ENCODE measurements around the gene COPS7B. TPM values are rescaled to one million over a fixed set of nuclear protein-coding genes. Genes with fewer than 3 reads are reported as not detected.
"Not testable (repeated sequence)": the region's sequence is repeated elsewhere in the genome, so short reads cannot be mapped to it uniquely, and the experiment has no call there.

COPS7B gene
- 62.1 and 66.0 TPM in 2 replicates for total RNA-seq

DNA sequence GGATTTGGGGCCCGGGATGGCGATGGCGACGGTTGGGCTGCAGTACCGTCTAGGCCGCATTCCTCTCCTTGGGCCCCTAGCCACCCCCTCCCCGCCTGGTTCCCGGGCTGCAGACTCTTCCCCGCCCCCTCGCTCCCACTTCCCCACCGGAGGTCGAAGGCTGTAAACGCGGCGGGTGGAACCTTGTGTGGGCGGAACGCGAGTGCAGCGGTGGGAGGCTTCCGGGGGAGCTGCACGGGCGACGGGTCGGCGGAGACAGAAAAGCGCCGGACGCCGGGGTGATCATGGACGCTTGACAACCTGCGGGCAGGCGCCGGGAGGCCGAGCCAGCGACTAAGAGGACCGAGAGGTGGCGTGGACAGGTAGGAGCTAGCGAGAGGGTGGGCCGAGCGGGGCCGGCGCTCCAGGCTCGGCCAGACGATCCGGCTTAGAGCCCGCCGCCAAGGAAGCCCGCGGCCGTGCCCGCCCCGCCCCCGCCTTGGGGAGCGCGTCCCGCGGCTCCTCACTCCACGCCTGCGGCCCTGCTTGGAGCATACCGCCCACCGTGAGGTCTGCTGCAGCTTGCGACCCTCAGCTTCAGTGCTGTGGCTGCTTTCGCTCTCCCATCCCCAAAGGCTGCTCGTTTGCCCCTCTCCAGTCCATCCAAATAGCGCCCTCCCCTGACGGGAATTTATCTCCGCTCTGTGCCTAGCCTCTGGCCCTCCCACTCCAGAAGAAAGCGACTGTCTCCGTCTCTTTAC lies at the start of gene COPS7B:
Gene COPS7B, plus strand, starts transcription at position 269 of the 740 bp plus-strand sequence. CDS start 2,126 bp downstream, outside the sequence.
- peaks cover 29% of the 10 kb centered on the region for H3K36me3 Mint-ChIP-seq (ENCODE audit: low read depth)
- no peaks in the 10 kb centered on the region for H3K27me3 Mint-ChIP-seq (ENCODE audit: low read depth)
- peak; percentile 79 for DNase-seq (ENCODE audit: low spot score)
- intact Hi-C loops (cut with micrococcal nuclease) = no loop called here
- H3K9me3 Mint-ChIP-seq = no peaks in the 10 kb centered on the region
- peak within 1 kb of the TSS; percentile 97 for H3K4me3 Mint-ChIP-seq (ENCODE audit: low read depth)
- H3K4me1 Mint-ChIP-seq (ENCODE audit: low read depth) = peaks cover 42% of the 10 kb centered on the region
- peak within 1 kb of the TSS; percentile 83 for H3K27ac Mint-ChIP-seq

DNA sequence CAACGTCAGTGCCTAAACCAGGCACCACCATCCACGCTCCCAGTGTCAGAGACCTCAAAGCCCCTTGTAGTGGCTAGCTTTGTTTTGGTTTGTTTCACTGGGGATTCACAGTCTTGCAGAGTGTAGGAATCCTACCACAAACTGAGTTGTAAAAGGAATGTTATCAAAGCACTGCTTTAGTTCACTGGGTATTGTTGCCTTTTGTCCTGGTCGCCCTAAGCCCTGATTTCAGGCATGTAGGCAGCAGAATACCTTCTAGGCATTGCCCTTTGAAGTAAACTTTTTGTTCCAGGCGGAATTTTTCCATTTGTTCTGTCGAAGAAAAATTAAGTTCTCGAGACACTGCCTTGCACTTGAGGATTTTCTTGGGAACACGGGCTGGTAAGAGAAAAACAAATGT lies 48.5 kb upstream of the COPS7B start:
- H3K4me3 Mint-ChIP-seq (ENCODE audit: low read depth) = no peak overlapping the region
- H3K27me3 Mint-ChIP-seq (ENCODE audit: low read depth) = no peaks in the 10 kb centered on the region
- H3K27ac Mint-ChIP-seq = no peak overlapping the region
- peaks cover 20% of the 10 kb centered on the region for H3K36me3 Mint-ChIP-seq (ENCODE audit: low read depth)
- intact Hi-C loops (cut with micrococcal nuclease) = no loop called here
- H3K9me3 Mint-ChIP-seq = no peaks in the 10 kb centered on the region
- DNase-seq (ENCODE audit: low spot score) = no peak
- no peaks in the 10 kb centered on the region for H3K4me1 Mint-ChIP-seq (ENCODE audit: low read depth)

DNA sequence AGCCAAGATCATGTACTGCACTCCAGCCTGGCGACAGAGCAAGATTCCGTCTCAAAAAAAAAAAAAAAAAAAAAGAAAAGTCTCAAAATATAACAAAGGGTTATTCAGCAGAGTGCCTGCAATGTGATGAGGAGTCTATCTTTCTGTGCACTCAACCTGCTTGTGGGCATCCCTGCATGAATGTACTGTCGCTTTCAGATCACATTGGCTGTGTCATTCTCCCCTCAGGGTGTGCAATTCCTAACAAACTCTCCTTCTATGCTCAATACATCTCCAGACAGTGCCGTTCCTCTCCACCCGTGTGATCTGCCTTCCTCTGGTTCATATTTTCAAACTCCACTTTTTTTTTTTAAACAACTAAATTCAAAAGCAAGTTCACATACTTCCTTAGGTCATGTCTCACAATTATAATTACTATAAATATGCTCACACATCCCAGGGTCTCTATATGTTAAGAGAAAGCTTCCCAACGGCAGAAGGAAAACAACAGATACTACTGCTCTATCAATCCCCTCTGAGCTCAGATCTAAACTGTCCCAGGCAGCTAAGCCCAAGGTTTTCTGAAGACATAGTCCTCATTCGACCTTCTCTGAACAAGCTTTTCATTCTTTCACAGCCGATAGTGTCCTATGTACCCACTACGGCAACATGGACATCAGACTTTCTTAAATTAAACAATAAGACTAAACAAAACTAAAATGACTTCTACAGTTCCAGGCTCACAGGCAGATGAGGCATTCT lies 42.7 kb upstream of the COPS7B start:
- Mint-ChIP-seq H3K9me3 (no peaks in the 10 kb centered on the region), H3K4me3 (ENCODE audit: low read depth) (no peak overlapping the region), H3K36me3 (ENCODE audit: low read depth) (peaks cover 7% of the 10 kb centered on the region), H3K27ac (no peak overlapping the region), H3K4me1 (ENCODE audit: low read depth) (no peaks in the 10 kb centered on the region), H3K27me3 (ENCODE audit: low read depth) (peaks cover 2% of the 10 kb centered on the region)
- intact Hi-C loops (cut with micrococcal nuclease) = no loop called here
- DNase-seq (ENCODE audit: low spot score) = no peak

DNA sequence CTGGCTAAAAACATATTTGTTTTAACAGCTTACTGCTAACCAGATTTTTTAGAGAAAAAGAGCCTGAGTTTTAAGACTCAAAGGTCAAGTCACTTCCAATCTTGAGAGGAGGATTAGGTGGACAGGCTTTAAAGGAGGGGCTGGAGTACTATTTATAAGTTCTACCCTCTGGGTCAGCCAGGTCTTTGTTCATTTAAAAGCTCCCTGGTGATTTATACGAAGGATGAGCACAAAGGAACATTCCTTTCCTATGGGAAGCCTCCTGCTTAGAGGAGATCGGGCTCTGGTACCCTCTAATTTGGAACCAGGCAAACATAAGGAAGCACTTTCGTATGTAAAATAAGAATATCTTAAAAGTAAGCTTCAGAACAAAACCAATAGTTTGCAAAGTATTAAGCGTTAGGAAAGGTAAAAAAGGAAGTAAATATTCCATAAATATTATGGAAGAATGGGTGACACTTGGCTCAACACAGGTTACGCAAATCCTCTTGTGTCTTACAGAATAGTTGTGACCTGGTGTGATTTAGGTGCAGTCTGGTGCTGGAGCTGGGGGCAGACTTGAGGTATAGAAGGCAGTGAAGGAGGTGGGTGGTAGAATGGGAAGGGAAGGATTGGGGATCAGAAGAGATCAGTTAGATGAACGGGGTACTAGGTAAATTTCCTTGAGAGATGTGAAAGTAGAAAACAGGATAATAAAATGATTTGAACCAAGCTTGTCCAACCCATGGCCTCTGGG lies 40.8 kb upstream of the COPS7B start:
- Mint-ChIP-seq H3K9me3 (no peaks in the 10 kb centered on the region), H3K27ac (no peak overlapping the region), H3K27me3 (ENCODE audit: low read depth) (peaks cover 2% of the 10 kb centered on the region), H3K4me3 (ENCODE audit: low read depth) (no peak overlapping the region), H3K4me1 (ENCODE audit: low read depth) (no peaks in the 10 kb centered on the region), H3K36me3 (ENCODE audit: low read depth) (no peaks in the 10 kb centered on the region)
- DNase-seq (ENCODE audit: low spot score) = no peak
- intact Hi-C loops (cut with micrococcal nuclease) = no loop called here

DNA sequence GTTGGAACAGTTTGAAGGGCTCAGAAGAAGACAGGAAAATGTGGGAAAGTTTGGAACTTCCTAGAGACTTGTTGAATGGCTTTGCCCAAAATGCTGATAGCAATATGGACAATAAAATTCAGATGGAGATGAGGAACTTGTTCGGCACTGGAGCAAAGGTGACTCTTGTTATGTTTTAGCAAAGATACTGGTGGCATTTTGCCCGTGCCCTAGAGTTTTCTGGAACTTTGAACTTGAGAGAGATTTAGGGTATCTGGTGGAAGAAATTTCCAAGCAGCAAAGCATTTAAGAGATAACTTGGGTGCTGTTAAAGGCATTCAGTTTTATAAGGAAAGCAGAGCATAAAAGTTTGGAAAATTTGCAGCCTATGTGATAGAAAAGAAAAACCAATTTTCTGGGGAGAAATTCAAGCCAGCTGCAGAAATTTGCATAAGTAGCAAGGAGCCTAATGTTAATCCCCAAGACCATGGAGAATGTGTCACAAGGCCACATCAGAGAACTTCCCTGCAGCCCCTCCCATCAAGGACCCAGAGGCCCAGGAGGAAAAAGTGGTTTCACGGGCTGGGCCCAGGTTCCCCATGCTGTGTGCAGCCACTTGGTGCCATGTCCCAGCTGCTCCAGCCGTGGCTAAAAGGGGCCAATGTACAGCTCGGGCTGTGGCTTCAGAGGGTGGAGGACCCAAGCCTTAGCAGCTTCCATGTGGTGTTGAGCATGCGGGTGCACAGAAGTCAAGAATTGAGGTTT lies 37.9 kb upstream of the COPS7B start:
- H3K4me3 Mint-ChIP-seq (ENCODE audit: low read depth); H3K36me3 Mint-ChIP-seq (ENCODE audit: low read depth); H3K9me3 Mint-ChIP-seq; intact Hi-C loops (cut with micrococcal nuclease); H3K27ac Mint-ChIP-seq; H3K27me3 Mint-ChIP-seq (ENCODE audit: low read depth); DNase-seq (ENCODE audit: low spot score); H3K4me1 Mint-ChIP-seq (ENCODE audit: low read depth): not testable (repeated sequence)

DNA sequence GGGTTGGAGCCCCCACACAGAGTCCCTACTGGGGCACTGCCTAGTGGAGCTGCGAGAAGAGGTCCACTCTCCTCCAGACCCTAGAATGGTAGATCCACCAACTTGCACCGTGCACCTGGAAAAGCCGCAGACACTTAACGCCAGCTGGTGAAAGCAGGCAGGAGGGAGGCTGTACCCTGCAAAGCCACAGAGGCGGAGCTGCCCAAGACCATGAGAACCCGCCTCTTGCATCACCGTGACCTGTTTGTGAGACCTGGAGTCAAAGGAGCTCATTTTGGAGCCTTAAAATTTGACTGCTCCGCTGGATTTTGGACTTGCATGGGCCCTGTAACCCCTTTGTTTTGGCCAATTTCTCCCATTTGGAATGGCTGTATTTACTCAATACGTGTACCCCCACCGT lies 37.2 kb upstream of the COPS7B start:
- DNase-seq (ENCODE audit: low spot score); H3K27ac Mint-ChIP-seq; H3K4me1 Mint-ChIP-seq (ENCODE audit: low read depth); H3K36me3 Mint-ChIP-seq (ENCODE audit: low read depth); H3K4me3 Mint-ChIP-seq (ENCODE audit: low read depth); intact Hi-C loops (cut with micrococcal nuclease); H3K27me3 Mint-ChIP-seq (ENCODE audit: low read depth); H3K9me3 Mint-ChIP-seq: not testable (repeated sequence)

DNA sequence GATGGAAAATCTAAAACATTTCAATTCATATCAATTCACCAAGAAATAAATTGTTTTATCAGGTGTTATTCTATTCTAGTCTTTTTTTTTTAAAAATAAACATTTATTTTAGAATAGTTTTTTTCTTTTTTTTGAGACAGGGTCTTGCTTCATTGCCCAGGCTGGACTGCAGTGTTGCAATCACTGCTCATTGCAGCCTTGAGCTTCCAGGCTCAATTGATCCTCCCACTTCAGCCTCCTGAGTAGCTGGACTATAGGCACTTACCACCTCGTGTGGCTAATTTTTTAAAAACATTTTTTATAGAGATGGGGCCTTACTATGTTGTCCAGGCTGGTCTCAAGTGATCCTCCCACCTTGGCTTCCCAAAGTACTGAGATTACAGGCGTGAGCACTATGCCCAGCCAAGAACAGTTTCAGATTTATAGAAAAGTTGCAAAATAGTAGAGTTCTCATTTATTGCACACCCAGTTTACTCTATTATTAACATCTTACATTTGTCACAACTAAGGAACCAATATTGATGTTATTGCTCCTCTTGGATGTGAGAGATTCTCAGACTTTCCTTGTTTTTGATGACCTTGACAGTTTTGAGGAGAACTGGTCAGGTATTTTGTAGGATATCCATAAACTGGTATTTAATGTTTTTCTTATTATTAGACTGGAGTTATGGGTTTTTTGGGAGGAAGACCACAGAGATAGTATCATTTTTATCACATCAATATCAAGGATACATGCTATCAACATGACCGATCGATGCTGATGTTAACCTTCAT lies 35.0 kb upstream of the COPS7B start:
- no peak for DNase-seq (ENCODE audit: low spot score)
- no peak overlapping the region for H3K4me3 Mint-ChIP-seq (ENCODE audit: low read depth)
- no peak overlapping the region for H3K27ac Mint-ChIP-seq
- H3K36me3 Mint-ChIP-seq (ENCODE audit: low read depth) = no peaks in the 10 kb centered on the region
- H3K4me1 Mint-ChIP-seq (ENCODE audit: low read depth) = no peaks in the 10 kb centered on the region
- no peaks in the 10 kb centered on the region for H3K27me3 Mint-ChIP-seq (ENCODE audit: low read depth)
- intact Hi-C loops (cut with micrococcal nuclease) = no loop called here
- no peaks in the 10 kb centered on the region for H3K9me3 Mint-ChIP-seq

DNA sequence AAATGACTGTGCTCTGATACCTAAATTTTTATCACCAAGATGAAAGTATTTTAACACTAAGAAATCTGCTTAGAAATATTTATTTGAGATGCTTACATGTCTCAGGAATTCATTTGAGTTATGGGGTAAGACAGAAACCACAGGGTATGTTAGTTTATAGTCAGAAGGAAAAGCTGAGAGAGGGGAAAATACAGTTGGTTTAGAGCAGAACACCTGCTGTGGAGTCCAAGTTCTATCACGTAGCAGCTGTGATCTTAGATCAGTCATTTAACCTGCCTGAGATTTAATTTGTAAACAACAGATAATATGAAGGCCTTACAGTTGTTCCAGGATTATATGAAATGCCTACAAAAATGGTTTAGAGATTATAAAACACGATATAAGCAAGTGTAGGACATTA lies 34.2 kb upstream of the COPS7B start:
- Mint-ChIP-seq H3K4me3 (ENCODE audit: low read depth) (no peak overlapping the region), H3K4me1 (ENCODE audit: low read depth) (no peaks in the 10 kb centered on the region), H3K36me3 (ENCODE audit: low read depth) (no peaks in the 10 kb centered on the region), H3K27ac (no peak overlapping the region), H3K27me3 (ENCODE audit: low read depth) (no peaks in the 10 kb centered on the region), H3K9me3 (no peaks in the 10 kb centered on the region)
- DNase-seq (ENCODE audit: low spot score) = no peak
- intact Hi-C loops (cut with micrococcal nuclease) = no loop called here

DNA sequence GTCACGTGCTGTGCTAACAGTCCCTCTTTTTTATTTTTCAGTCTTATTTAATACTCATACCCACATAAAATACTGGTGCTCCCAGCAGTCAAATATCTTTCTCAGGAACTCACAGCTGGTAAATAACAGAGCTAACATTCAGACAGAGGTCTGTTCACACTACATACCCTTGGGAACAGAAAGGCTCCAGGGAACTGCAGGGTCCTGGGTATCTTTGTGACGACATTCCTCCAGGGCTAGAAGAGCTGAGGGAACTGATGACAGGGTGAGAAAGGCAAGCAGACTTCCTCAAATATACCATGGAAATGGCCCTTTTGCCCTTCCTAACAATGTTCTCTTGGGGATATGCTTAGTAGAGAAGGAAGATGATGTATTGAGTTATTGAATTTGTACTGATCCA lies 24.5 kb upstream of the COPS7B start:
- no peak overlapping the region for H3K27ac Mint-ChIP-seq
- no peak overlapping the region for H3K4me3 Mint-ChIP-seq (ENCODE audit: low read depth)
- no peaks in the 10 kb centered on the region for H3K9me3 Mint-ChIP-seq
- peaks cover 15% of the 10 kb centered on the region for H3K4me1 Mint-ChIP-seq (ENCODE audit: low read depth)
- no peak for DNase-seq (ENCODE audit: low spot score)
- no peaks in the 10 kb centered on the region for H3K36me3 Mint-ChIP-seq (ENCODE audit: low read depth)
- intact Hi-C loops (cut with micrococcal nuclease) = no loop called here
- H3K27me3 Mint-ChIP-seq (ENCODE audit: low read depth) = no peaks in the 10 kb centered on the region

DNA sequence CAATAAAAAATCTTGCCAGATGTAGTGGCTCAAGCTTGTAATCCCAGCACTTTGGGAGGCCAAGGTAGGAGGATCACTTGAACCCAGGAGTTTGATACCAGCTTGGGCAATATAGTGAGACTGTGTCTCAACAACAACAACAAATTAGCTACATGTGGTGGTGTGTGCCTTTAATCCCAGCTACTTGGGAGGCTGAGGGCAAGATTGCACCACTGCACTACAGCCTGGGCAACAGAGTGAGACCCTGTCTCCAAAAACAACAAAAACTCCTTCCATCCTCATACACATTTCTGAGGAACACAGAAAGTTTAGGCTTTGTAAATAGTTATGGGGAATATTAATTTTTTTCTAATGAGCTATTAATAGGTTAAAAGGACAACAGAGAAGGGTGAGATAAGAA lies 22.1 kb upstream of the COPS7B start:
- Mint-ChIP-seq H3K27ac (no peak overlapping the region), H3K4me1 (ENCODE audit: low read depth) (peaks cover 16% of the 10 kb centered on the region), H3K27me3 (ENCODE audit: low read depth) (no peaks in the 10 kb centered on the region), H3K36me3 (ENCODE audit: low read depth) (no peaks in the 10 kb centered on the region), H3K4me3 (ENCODE audit: low read depth) (no peak overlapping the region), H3K9me3 (no peaks in the 10 kb centered on the region)
- intact Hi-C loops (cut with micrococcal nuclease) = no loop called here
- DNase-seq (ENCODE audit: low spot score) = no peak

DNA sequence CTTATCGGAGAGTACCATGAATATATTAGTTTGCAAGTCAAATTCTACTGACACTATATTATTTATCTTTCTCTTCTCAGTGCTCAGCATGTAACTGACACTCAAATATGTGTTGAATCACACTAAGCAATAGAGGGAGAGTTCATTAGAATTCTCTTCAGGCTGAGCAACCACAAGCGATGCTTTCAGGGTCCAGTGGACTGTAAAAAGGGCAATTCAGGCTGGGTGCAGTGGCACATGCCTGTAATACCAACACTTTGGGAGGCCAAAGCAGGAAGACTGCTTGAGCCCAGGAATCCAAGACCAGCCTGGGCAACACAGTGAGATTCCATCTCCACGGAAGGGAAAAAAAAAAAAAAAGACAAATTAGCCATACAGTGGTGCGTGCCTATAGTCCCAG lies 21.5 kb upstream of the COPS7B start:
- peak overlapping the region; percentile 19 for H3K27ac Mint-ChIP-seq
- no peak overlapping the region for H3K4me3 Mint-ChIP-seq (ENCODE audit: low read depth)
- no peaks in the 10 kb centered on the region for H3K27me3 Mint-ChIP-seq (ENCODE audit: low read depth)
- no peak for DNase-seq (ENCODE audit: low spot score)
- no peaks in the 10 kb centered on the region for H3K36me3 Mint-ChIP-seq (ENCODE audit: low read depth)
- intact Hi-C loops (cut with micrococcal nuclease) = no loop called here
- peaks cover 22% of the 10 kb centered on the region for H3K4me1 Mint-ChIP-seq (ENCODE audit: low read depth)
- H3K9me3 Mint-ChIP-seq = no peaks in the 10 kb centered on the region

DNA sequence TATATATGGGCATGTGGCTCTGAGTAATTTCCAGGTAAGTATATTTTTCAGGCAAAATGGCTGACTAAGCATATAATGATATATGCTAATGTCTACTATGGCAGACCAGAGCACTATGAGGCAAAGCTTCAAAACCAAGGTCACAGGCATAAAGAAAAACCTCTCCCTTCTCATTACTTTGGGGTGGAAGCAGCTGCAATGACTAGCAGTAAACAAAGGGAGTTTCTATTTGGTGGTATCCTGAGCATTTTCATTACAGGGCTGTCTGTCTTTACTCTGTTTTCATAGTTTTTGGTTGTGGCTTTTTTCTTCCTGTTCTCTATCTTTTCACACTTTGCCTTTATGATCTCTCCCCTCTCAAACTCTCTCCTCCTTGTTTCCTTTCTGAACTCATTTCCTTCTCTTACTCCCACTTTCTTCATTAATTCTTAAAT lies 20.7 kb upstream of the COPS7B start:
- H3K36me3 Mint-ChIP-seq (ENCODE audit: low read depth) = no peaks in the 10 kb centered on the region
- H3K9me3 Mint-ChIP-seq = no peaks in the 10 kb centered on the region
- H3K27ac Mint-ChIP-seq = no peak overlapping the region
- intact Hi-C loops (cut with micrococcal nuclease) = no loop called here
- H3K4me3 Mint-ChIP-seq (ENCODE audit: low read depth) = no peak overlapping the region
- no peak for DNase-seq (ENCODE audit: low spot score)
- H3K4me1 Mint-ChIP-seq (ENCODE audit: low read depth) = peaks cover 24% of the 10 kb centered on the region
- no peaks in the 10 kb centered on the region for H3K27me3 Mint-ChIP-seq (ENCODE audit: low read depth)
